Measurements from ENCODE around the gene LMX1B.

The LMX1B gene

DNA sequence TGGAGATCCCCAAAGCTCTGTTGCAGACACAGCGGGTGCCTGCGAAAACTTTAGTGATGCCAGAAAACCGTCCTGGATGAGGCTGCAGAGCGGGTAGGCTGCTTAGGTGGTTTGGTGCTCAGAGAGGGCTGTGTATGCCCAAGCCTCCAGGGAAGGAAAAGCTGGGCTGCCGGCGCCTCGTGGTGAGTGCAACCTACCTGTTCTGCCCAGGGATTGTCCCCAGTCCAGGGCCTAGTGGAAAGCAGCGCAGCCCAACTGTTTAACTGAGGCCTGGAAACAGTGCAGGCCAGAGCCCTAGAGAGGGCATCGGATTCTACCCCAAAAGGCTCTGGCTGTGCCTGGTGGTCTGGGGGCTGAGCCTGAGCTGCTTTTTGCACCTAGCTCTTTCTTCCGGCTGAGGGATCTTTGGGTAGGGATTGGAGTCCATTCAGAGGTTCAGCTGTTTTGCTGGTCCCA, 2.8 kb downstream of the LMX1B start:
- Histone ChIP-seq H3K4me3 (no peak overlapping the region), H3K27me3 (peaks cover 0 to 94% of the 10 kb centered on the region in 2 donors), H3K36me3 (no peaks in the 10 kb centered on the region), H3K27ac (no peak overlapping the region), H3K4me1 (peaks cover 0 to 48% (median 29%) of the 10 kb centered on the region in 4 donors), H3K9me3 (no peaks in the 10 kb centered on the region)
- intact Hi-C loops (cut with DNase I; ENCODE audit: low total_unique reads): no loop called here
- DNase-seq: no peak
- TF ChIP-seq, protein P1, sequence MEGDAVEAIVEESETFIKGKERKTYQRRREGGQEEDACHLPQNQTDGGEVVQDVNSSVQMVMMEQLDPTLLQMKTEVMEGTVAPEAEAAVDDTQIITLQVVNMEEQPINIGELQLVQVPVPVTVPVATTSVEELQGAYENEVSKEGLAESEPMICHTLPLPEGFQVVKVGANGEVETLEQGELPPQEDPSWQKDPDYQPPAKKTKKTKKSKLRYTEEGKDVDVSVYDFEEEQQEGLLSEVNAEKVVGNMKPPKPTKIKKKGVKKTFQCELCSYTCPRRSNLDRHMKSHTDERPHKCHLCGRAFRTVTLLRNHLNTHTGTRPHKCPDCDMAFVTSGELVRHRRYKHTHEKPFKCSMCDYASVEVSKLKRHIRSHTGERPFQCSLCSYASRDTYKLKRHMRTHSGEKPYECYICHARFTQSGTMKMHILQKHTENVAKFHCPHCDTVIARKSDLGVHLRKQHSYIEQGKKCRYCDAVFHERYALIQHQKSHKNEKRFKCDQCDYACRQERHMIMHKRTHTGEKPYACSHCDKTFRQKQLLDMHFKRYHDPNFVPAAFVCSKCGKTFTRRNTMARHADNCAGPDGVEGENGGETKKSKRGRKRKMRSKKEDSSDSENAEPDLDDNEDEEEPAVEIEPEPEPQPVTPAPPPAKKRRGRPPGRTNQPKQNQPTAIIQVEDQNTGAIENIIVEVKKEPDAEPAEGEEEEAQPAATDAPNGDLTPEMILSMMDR (IDR thresholded peaks at IDR 0.05): no peak

DNA sequence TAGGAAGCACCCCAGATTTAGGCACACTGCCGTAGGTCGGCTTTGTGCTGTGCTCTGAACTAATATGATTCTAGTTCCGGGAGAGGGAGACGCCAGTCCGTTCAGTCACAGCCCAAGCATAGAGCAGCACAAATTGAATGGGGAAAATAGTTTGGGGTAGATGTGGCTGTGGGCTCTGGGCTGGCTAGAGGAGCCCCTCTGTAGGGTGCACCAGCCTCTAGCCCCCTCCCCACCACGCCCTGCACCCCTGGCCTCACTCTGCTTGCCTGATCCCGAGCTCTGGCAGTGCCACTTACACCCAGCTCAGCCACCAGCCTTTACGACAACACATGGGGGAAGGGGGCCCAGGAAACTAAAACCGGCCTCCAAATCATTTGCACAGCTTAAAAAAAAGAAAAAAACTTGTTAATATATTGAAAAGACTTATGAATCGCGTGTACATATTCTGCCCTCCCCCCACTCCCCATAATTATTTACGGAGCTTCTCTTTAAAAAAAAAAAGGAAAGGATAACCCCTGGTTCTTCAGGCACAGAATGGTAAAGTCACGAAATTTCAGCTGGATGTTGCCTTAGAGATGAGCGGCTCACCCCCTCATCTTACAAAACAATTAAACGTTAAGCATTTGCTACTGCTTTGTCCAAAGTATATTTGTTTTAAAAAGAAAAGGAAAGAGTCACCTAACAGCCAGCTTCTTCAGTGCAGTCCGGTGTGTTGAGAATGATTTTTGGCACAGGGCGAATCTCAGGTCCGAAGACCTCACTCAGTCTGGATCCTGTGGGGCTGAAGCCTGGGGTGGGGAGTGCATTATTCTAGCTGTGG, 3.5 kb downstream of the LMX1B start:
- Histone ChIP-seq H3K9me3 (no peaks in the 10 kb centered on the region), H3K36me3 (no peaks in the 10 kb centered on the region), H3K4me3 (no peak overlapping the region), H3K27ac (no peak overlapping the region), H3K4me1 (peaks cover 0 to 45% (median 23%) of the 10 kb centered on the region in 4 donors), H3K27me3 (peaks cover 0 to 95% of the 10 kb centered on the region in 2 donors)
- DNase-seq: no peak
- intact Hi-C loops (cut with DNase I; ENCODE audit: low total_unique reads): no loop called here
- TF ChIP-seq, protein P1 (IDR thresholded peaks at IDR 0.05): no peak

DNA sequence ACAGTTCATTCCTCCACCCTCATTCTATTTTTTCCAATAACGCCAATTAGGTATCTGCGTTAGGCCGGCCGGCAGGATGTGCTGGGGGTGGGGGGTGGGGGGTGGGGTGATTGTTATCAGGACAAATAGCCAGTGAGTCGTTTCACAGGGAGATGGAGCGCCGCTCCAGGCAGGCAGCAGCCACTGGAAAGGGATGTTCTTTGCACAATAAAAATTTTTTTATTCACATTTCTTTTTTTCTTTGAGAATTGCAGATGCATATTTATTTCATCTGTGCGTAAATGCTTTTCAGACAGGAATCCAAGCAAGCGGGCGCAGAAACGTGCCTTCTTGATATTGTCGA, 4.1 kb downstream of the LMX1B start:
- Histone ChIP-seq H3K36me3 (no peaks in the 10 kb centered on the region), H3K27me3 (peaks cover 0 to 95% of the 10 kb centered on the region in 2 donors), H3K9me3 (no peaks in the 10 kb centered on the region), H3K4me3 (no peak overlapping the region), H3K4me1 (peaks cover 0 to 41% (median 19%) of the 10 kb centered on the region in 4 donors), H3K27ac (no peak overlapping the region)
- no peak for DNase-seq
- intact Hi-C loops (cut with DNase I; ENCODE audit: low total_unique reads): no loop called here
- TF ChIP-seq, protein P1 (IDR thresholded peaks at IDR 0.05): no peak

DNA sequence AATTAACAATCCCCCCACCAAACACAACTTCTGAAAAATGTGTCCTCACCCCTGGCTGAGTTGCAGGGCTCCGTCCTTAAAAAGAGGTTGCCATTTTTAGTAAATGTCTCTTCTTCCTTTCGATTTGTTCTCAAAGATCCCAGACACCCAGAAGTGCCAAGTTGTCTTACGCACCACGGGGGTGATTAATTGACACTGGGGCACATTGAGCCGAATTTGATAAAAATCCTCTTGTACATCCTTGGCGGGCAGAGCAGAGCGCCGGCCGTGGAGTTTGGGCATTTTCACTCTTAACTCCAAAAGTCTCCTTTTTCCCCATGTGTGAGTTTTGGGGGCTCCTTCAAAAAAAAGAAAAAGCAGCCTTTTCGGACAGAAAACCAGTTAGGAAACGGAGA, 4.5 kb downstream of the LMX1B start:
- TF ChIP-seq, protein P1 (IDR thresholded peaks at IDR 0.05): no peak
- no peak overlapping the region for H3K4me3 ChIP-seq
- no peak overlapping the region for H3K27ac ChIP-seq
- no peaks in the 10 kb centered on the region for H3K9me3 ChIP-seq
- DNase-seq: no peak
- no peaks in the 10 kb centered on the region for H3K36me3 ChIP-seq
- intact Hi-C loops (cut with DNase I; ENCODE audit: low total_unique reads): no loop called here
- peaks cover 0 to 40% (median 15%) of the 10 kb centered on the region in 4 donors for H3K4me1 ChIP-seq
- H3K27me3 ChIP-seq: peaks cover 0 to 95% of the 10 kb centered on the region in 2 donors

DNA sequence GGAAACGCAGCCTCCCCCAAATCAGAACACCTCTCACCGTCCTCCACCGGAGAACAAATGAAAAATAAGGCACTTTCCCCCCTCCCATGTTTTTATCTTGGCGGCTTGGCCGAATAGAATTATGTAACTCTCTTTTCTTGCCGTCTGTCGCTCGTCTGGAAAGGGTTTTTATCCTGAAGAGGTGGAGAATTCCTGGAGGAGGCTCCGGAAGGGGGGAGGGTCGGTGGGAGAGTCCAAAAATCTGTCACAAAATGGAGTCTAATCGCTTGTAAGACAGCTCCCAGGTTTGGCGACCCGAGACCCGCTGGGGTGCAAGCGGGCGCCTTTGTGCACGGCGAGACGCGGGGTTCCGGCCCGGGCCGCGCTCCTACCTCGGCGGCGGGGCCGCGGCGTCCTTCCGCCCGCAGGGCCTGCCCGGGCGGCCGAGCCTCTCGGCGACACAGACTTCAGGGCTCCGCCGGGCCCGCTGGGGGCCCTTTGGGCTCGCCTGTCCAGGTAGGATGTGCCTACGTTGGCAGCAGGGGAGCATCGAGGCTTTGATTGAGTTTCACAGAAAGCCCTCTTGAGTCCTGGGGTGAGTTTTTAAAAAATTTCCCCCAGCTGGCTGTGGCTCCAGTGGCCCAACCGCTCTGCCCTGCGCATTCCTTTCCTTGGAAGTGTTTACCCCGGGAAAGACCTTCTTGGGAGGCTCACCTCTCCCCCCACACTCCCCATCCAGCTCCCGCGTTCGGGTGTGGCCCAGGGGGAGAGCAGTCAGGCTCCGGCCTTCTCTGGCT, 5.0 kb downstream of the LMX1B start:
- no peak for DNase-seq
- Histone ChIP-seq H3K36me3 (no peaks in the 10 kb centered on the region), H3K9me3 (no peaks in the 10 kb centered on the region), H3K4me3 (no peak overlapping the region), H3K27ac (no peak overlapping the region), H3K27me3 (peaks cover 0 to 95% of the 10 kb centered on the region in 2 donors), H3K4me1 (peaks cover 0 to 37% (median 12%) of the 10 kb centered on the region in 4 donors)
- intact Hi-C loops (cut with DNase I; ENCODE audit: low total_unique reads): no loop called here
- TF ChIP-seq, protein P1 (IDR thresholded peaks at IDR 0.05): no peak
